ENCODE results near the gene RASAL2. TPM values are rescaled to one million over a fixed set of nuclear protein-coding genes. Genes with fewer than 3 reads are reported as not detected.

The RASAL2 gene
- total and polyA plus RNA-seq, 2 experiments from 2014 or later = 16.0 to 42.2 TPM

GRCh38 chr1:178528953-178529335, 435.0 kb downstream of the RASAL2 start:
- TF ChIP-seq JUNB (IDR thresholded peaks at IDR 0.05; ENCODE audit: unreplicated experiment) (no peak), POLR2AphosphoS5 (IDR thresholded peaks at IDR 0.05; ENCODE audit: low read depth) (no peak), ZNF462 (CRISPR knock-in tag; IDR thresholded peaks at IDR 0.05) (no peak), EZH2phosphoT487 (IDR thresholded peaks at IDR 0.05; ENCODE audit: unreplicated experiment) (no peak), EZH2 (IDR thresholded peaks at IDR 0.05; ENCODE audit: low read depth, unreplicated experiment) (no peak), STAT1 (IDR thresholded peaks at IDR 0.05; ENCODE audit: unreplicated experiment) (no peak), REST (IDR thresholded peaks at IDR 0.05; ENCODE audit: unreplicated experiment) (no peak), ZNF114 (CRISPR knock-in tag; IDR thresholded peaks at IDR 0.05) (no peak), ZNF331 (CRISPR knock-in tag; IDR thresholded peaks at IDR 0.05; ENCODE audit: low read depth) (no peak), ETS1 (IDR thresholded peaks at IDR 0.05) (no peak), CREB1 (CRISPR knock-in tag; IDR thresholded peaks at IDR 0.05; ENCODE audit: low read depth) (no peak), NANOG (IDR thresholded peaks at IDR 0.05; ENCODE audit: borderline replicate concordance) (no peak)
- no peaks in the 10 kb centered on the region for H3K79me2 ChIP-seq (replicated peaks; ENCODE audit: insufficient read depth)
- no peaks in the 10 kb centered on the region for H3K36me3 ChIP-seq (ENCODE audit: insufficient read depth)
- no peaks in the 10 kb centered on the region for H3K4me1 ChIP-seq (ENCODE audit: insufficient read depth)
- ATAC-seq (no peak), DNase-seq (ENCODE audit: low spot score) (no peak)
- H3K4me2 ChIP-seq = no peak overlapping the region
- H3K9me2 ChIP-seq (ENCODE audit: insufficient read depth) = 0 out of 2 replicates have a peak, but pooled peaks cover 5% of the 10 kb centered on the region
- H2AFZ ChIP-seq = no peak overlapping the region
- Mint-ChIP-seq H3K9me3 (no peaks in the 10 kb centered on the region; the same call in 2 of the 3 replicates), H3K36me3 (ENCODE audit: low read depth) (no peaks in the 10 kb centered on the region), H3K4me1 (no peaks in the 10 kb centered on the region; the same call in 2 of the 3 replicates), H3K4me3 (no peak overlapping the region), H3K27me3 (ENCODE audit: insufficient read depth, low read depth, poor library complexity) (peaks cover 5% of the 10 kb centered on the region), H3K27ac (no peak overlapping the region)
- H4K20me1 ChIP-seq (replicated peaks; ENCODE audit: insufficient read depth) = no peaks in the 10 kb centered on the region
- no peaks in the 10 kb centered on the region for H3F3A ChIP-seq (replicated peaks; ENCODE audit: low read depth)
- no peak overlapping the region for H3K4me3 ChIP-seq
- H3K27ac ChIP-seq (ENCODE audit: low read depth) = no peak overlapping the region
- H3K27me3 ChIP-seq (ENCODE audit: insufficient read depth) = no peaks in the 10 kb centered on the region

Measured in GM23338 (cell line).